Cardiac muscle cell (in vitro differentiated cells and primary cell): ENCODE measurements around the gene USP32. TPM values are rescaled to one million over a fixed set of nuclear protein-coding genes. Genes with fewer than 3 reads are reported as not detected.

Experiments
- DNase-seq, 2 donors: peaks; one replicate each; pipeline versions ENCODE4 v3.0.0 to v3.0.0-alpha.2; 2010 to 2017; ENCODE audit warnings: low read depth in 1 of 2, low spot score in 1 of 2
- H3K27ac ChIP-seq: fragments of 200-600 bp; sonication (generic); 2 replicates; pipeline ENCODE4 v1.5.1; 2016
- H3K27me3 ChIP-seq: fragments of 200-600 bp; sonication (generic); 2 replicates; pipeline ENCODE4 v1.6.0; 2016; ENCODE audit warnings: control low read depth
- H3K36me3 ChIP-seq: fragments of 200-600 bp; sonication (generic); 2 replicates; pipeline ENCODE4 v1.5.1; 2016; ENCODE audit warnings: control low read depth
- H3K4me1 ChIP-seq: fragments of 200-600 bp; sonication (generic); 2 replicates; pipeline ENCODE4 v1.8.1; 2017; ENCODE audit warnings: low read depth, mild to moderate bottlenecking, mixed run types
- H3K4me3 ChIP-seq: fragments of 200-600 bp; sonication (generic); 2 replicates; pipeline ENCODE4 v1.5.1; 2016; ENCODE audit warnings: mild to moderate bottlenecking
- H3K9me3 ChIP-seq: fragments of 200-600 bp; sonication (generic); 2 replicates; pipeline ENCODE4 v1.5.1; 2017; ENCODE audit warnings: low read depth, mild to moderate bottlenecking, control low read depth
- polyA plus RNA-seq: library from polyadenylated mRNA; unstranded; fragments of >200 nt; fragmentation: Nextera tagmentation; extraction: Ambion mirVana; gene quantifications from 2 replicates; pipeline ENCODE4 v1.2.1, GENCODE V29; 2016
- total RNA-seq: library from RNA; depleted of rRNA; stranded (reverse); fragments of >200 nt; gene quantifications from 2 replicates; pipeline ENCODE4 v1.2.3, GENCODE V29; 2016
- TF ChIP-seq, protein P1 (sequence below): IDR thresholded peaks from 2 replicates; pipeline ENCODE4 v1.5.1; 2012; ENCODE audit warnings: low read depth, mild to moderate bottlenecking, low read length

The USP32 gene
- total and polyA plus RNA-seq, 2 experiments from 2014 or later: 19.7 to 32.2 TPM

DNA sequence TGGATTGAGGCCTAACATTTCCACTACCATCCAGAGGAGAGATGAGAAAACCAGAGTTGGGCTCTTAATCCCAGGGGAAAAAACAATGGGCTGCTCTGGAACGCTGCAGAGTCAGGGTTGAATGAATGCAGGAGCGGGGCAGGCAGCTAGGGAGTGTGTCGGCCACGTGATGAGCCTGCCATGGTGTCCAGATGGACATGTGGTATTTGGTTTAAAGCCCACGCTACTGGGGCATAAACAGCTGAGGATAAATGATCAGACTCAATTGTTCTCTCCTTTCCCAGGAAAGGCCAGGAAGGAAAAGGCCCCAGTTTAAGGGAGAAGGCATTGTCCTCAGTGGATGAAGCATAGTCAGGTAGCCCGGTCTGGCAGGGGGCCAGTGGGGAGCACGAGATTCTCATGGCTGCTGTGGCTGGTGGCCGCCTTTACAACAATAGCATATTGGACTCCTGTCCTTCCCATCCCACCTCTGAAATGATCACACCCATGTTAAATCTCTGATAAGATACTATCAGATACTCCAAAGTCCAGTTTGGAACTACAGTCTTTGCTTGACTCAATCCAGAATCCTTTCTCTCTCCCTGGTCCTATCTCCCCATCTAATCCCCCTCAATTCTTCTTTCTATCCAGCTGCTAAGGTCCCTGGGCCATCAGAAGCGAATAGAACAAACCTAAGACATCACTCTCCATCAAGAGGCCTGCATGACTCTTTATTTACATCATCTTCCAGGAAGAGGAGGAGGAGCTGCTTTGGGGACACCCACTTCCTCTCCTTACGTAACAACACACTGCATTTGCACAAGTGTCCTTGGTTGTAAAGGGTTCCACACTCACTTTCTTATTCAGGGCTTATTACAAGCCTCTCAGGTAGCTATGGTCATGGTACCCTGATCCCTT is 221.8 kb downstream of the USP32 start:
- Histone ChIP-seq H3K27me3 (no peaks in the 10 kb centered on the region), H3K4me3 (no peak overlapping the region), H3K27ac (no peak overlapping the region), H3K9me3 (no peaks in the 10 kb centered on the region), H3K4me1 (no peaks in the 10 kb centered on the region), H3K36me3 (no peaks in the 10 kb centered on the region)
- TF ChIP-seq, protein P1, sequence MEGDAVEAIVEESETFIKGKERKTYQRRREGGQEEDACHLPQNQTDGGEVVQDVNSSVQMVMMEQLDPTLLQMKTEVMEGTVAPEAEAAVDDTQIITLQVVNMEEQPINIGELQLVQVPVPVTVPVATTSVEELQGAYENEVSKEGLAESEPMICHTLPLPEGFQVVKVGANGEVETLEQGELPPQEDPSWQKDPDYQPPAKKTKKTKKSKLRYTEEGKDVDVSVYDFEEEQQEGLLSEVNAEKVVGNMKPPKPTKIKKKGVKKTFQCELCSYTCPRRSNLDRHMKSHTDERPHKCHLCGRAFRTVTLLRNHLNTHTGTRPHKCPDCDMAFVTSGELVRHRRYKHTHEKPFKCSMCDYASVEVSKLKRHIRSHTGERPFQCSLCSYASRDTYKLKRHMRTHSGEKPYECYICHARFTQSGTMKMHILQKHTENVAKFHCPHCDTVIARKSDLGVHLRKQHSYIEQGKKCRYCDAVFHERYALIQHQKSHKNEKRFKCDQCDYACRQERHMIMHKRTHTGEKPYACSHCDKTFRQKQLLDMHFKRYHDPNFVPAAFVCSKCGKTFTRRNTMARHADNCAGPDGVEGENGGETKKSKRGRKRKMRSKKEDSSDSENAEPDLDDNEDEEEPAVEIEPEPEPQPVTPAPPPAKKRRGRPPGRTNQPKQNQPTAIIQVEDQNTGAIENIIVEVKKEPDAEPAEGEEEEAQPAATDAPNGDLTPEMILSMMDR: no peak
- peak in 1 of 2 donors; percentile 71 for DNase-seq

DNA sequence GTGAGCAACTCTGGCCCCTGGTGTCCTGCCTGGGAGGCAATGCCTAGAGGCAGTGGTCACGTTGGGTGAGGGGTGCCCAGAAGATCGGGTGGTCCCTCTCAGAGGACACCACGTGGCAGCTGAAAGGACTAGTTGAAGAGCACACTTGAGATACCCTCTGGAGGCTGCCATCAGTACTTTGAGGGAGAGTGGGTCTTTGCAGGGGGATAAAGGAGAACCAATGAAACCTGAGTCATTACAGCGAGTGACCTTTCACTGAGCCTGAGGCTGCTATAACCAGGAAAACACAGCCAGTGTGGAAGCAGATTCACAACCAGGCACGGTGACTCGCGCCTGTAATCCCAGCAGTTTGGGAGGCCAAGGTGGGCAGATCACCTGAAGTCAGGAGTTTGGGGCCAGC is 223.3 kb downstream of the USP32 start:
- Histone ChIP-seq H3K9me3 (no peaks in the 10 kb centered on the region), H3K36me3 (no peaks in the 10 kb centered on the region), H3K4me1 (no peaks in the 10 kb centered on the region), H3K27ac (no peak overlapping the region), H3K4me3 (no peak overlapping the region), H3K27me3 (no peaks in the 10 kb centered on the region)
- TF ChIP-seq, protein P1: no peak
- DNase-seq: no peak

DNA sequence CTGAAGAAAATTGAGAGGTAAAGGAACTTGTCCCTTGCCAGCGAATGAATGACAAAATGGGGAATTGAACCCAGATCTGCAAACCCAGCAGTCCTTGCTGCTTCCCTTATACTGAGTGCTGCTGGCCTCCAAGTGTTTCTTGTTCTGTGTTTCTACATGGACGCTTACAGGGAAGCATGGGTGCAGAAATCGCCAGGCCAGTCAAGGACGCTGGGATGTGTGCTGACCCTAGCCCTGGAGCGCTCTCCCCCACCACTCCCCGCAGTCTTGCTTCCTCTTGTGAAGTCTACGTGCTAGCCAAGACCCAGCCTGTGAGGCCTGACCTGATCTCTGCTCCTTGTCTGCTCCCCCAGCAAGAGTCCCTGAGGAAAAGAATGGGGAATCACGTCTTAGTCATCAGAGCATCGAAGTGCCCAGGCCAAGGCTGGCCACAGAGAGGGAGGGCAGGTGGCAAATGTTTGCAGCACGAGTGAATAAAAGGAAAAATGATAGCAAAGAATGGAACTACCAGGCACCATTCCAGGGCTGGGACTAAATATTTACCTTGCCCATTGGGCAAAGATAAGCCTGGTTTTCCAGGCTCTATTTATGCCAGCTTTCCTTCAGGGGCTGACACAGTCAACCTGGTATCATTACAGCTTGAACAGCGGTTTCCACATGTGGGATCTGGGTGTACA is 224.7 kb downstream of the USP32 start:
- no peak for DNase-seq
- Histone ChIP-seq H3K4me1 (no peaks in the 10 kb centered on the region), H3K27ac (no peak overlapping the region), H3K9me3 (no peaks in the 10 kb centered on the region), H3K36me3 (no peaks in the 10 kb centered on the region), H3K27me3 (no peaks in the 10 kb centered on the region), H3K4me3 (no peak overlapping the region)
- TF ChIP-seq, protein P1: no peak

DNA sequence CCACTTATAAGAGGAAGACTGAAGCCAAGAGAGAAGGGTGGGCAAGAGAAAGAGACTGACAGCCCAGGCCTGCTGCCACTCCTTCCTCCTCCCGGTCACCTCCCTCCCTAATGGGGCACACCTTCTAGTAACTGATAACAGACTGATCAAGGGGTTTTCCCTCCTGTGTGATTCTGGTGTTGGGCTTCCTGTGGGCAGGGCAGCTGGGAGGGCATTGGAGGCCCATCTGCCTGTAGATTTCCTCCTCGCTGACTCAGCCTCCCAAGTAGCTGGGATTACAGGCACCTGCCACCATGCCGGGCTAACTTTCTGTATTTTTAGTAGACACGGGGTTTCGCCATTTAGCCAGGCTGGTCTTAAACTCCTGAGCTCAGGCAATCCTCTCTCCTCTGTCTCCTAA is 226.0 kb downstream of the USP32 start:
- peaks cover 11% of the 10 kb centered on the region for H3K4me1 ChIP-seq
- H3K36me3 ChIP-seq: no peaks in the 10 kb centered on the region
- TF ChIP-seq, protein P1: no peak
- no peak overlapping the region for H3K4me3 ChIP-seq
- H3K27me3 ChIP-seq: no peaks in the 10 kb centered on the region
- no peak for DNase-seq
- H3K9me3 ChIP-seq: no peaks in the 10 kb centered on the region
- H3K27ac ChIP-seq: no peak overlapping the region

DNA sequence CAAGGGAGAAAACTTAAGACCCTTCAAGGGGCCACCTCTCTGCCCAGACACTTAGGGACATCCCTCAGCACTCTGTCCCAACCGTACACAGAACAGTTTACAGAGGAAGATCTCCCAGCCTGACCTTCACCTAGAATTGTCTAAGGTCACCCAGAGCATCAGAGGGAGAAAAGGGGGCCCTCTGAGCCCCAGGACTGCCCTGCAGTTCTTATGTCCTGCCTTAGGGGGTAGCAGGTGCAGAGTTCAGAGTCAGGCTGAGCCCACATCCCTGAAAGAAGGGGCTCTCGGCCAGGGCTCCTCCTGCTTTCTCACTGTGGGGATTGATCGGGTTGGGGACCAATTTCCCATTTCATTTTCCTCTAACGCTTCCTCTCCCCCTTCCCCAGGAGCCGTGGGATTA is 226.7 kb downstream of the USP32 start:
- H3K27me3 ChIP-seq: no peaks in the 10 kb centered on the region
- H3K4me3 ChIP-seq: no peak overlapping the region
- no peak overlapping the region for H3K27ac ChIP-seq
- peaks cover 11% of the 10 kb centered on the region for H3K4me1 ChIP-seq
- no peaks in the 10 kb centered on the region for H3K36me3 ChIP-seq
- TF ChIP-seq, protein P1: no peak
- H3K9me3 ChIP-seq: no peaks in the 10 kb centered on the region
- no peak for DNase-seq
